Measurements from ENCODE around the gene SHTN1.

The SHTN1 gene

GRCh38 chr10:117005527-117006055 is 604 bp upstream of the SHTN1 start:
- TF ChIP-seq CTCF (IDR thresholded peaks at IDR 0.05; ENCODE audit: insufficient read depth, missing control alignments): no peak
- FAIRE-seq (no peak), DNase-seq (ENCODE audit: insufficient read length, low spot score) (no peak)

GRCh38 chr10:117004227-117005025 is 561 bp downstream of the SHTN1 start:
- TF ChIP-seq CTCF (IDR thresholded peaks at IDR 0.05; ENCODE audit: insufficient read depth, missing control alignments): no peak
- no peak for FAIRE-seq
- no peak for DNase-seq (ENCODE audit: insufficient read length, low spot score)

- TF ChIP-seq CTCF (IDR thresholded peaks at IDR 0.05; ENCODE audit: insufficient read depth, missing control alignments): no peak
- FAIRE-seq (no peak), DNase-seq (ENCODE audit: insufficient read length, low spot score) (no peak)
Measured at GRCh38 chr10:117003336-117003735, 1.7 kb downstream of the SHTN1 start.

GRCh38 chr10:117002206-117002605 is 2.8 kb downstream of the SHTN1 start:
- FAIRE-seq (no peak), DNase-seq (ENCODE audit: insufficient read length, low spot score) (no peak)
- TF ChIP-seq CTCF (IDR thresholded peaks at IDR 0.05; ENCODE audit: insufficient read depth, missing control alignments): no peak

- FAIRE-seq (no peak), DNase-seq (ENCODE audit: insufficient read length, low spot score) (no peak)
- no peak for TF ChIP-seq CTCF (IDR thresholded peaks at IDR 0.05; ENCODE audit: insufficient read depth, missing control alignments)
Measured at GRCh38 chr10:117001144-117001543, 3.8 kb downstream of the SHTN1 start.

- TF ChIP-seq CTCF (IDR thresholded peaks at IDR 0.05; ENCODE audit: insufficient read depth, missing control alignments): no peak
- FAIRE-seq (no peak), DNase-seq (ENCODE audit: insufficient read length, low spot score) (no peak)
Measured at GRCh38 chr10:117000580-117000979, 4.4 kb downstream of the SHTN1 start.

GRCh38 chr10:116998172-116998571 is 6.8 kb downstream of the SHTN1 start:
- DNase-seq (ENCODE audit: insufficient read length, low spot score) (no peak), FAIRE-seq (no peak)
- no peak for TF ChIP-seq CTCF (IDR thresholded peaks at IDR 0.05; ENCODE audit: insufficient read depth, missing control alignments)
